HL-60 (cell line): ENCODE data around the gene AKAP12.

Experiments
- POLR2AphosphoS5 ChIP-seq: IDR thresholded peaks from 2 replicates; pipeline ENCODE4 v1.6.1; 2012; ENCODE audit warnings: low read depth
- TF ChIP-seq, protein P1 (sequence below): IDR thresholded peaks from one replicate; pipeline ENCODE4 v1.5.1; 2011; ENCODE audit warnings: low read length, control low read depth, inconsistent platforms; ENCODE audit not compliant: insufficient read depth
- TF ChIP-seq, protein P2 (sequence below): IDR thresholded peaks from 2 replicates; pipeline ENCODE4 v1.6.1; 2012; ENCODE audit warnings: low read depth; ENCODE audit not compliant: insufficient replicate concordance

- TF ChIP-seq, protein P1, sequence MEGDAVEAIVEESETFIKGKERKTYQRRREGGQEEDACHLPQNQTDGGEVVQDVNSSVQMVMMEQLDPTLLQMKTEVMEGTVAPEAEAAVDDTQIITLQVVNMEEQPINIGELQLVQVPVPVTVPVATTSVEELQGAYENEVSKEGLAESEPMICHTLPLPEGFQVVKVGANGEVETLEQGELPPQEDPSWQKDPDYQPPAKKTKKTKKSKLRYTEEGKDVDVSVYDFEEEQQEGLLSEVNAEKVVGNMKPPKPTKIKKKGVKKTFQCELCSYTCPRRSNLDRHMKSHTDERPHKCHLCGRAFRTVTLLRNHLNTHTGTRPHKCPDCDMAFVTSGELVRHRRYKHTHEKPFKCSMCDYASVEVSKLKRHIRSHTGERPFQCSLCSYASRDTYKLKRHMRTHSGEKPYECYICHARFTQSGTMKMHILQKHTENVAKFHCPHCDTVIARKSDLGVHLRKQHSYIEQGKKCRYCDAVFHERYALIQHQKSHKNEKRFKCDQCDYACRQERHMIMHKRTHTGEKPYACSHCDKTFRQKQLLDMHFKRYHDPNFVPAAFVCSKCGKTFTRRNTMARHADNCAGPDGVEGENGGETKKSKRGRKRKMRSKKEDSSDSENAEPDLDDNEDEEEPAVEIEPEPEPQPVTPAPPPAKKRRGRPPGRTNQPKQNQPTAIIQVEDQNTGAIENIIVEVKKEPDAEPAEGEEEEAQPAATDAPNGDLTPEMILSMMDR, result no peak
- no peak for TF ChIP-seq POLR2AphosphoS5
- TF ChIP-seq, protein P2, sequence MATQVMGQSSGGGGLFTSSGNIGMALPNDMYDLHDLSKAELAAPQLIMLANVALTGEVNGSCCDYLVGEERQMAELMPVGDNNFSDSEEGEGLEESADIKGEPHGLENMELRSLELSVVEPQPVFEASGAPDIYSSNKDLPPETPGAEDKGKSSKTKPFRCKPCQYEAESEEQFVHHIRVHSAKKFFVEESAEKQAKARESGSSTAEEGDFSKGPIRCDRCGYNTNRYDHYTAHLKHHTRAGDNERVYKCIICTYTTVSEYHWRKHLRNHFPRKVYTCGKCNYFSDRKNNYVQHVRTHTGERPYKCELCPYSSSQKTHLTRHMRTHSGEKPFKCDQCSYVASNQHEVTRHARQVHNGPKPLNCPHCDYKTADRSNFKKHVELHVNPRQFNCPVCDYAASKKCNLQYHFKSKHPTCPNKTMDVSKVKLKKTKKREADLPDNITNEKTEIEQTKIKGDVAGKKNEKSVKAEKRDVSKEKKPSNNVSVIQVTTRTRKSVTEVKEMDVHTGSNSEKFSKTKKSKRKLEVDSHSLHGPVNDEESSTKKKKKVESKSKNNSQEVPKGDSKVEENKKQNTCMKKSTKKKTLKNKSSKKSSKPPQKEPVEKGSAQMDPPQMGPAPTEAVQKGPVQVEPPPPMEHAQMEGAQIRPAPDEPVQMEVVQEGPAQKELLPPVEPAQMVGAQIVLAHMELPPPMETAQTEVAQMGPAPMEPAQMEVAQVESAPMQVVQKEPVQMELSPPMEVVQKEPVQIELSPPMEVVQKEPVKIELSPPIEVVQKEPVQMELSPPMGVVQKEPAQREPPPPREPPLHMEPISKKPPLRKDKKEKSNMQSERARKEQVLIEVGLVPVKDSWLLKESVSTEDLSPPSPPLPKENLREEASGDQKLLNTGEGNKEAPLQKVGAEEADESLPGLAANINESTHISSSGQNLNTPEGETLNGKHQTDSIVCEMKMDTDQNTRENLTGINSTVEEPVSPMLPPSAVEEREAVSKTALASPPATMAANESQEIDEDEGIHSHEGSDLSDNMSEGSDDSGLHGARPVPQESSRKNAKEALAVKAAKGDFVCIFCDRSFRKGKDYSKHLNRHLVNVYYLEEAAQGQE, result no peak
Observed at GRCh38 chr6:151196555-151196954, 43.2 kb upstream of the AKAP12 start.
